ENCODE data around the gene MOB3B.
"Not testable (repeated sequence)": the region's sequence is repeated elsewhere in the genome, so short reads cannot be mapped to it uniquely, and the experiment has no call there.

MOB3B gene

DNA sequence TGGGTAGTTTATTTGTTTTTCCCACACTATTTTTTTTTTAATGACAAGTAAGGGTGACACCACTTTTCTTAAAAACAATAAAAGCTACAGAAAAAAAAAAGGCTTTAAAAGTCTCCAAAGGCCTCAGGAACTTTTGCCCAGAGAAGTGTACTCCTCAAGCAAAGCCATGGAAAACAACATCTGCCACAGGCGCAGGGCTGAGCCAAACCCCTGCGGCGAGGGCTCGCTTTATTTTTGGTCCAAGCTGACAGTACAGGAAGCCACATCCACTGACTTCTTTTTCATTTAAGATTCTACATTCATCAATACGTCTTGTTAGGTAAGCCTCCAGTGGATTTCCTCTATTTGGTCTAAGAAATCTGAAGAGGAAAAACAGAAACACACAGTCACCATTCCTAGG is 57.4 kb downstream of the MOB3B start:
- no peak for DNase-seq

- no peak for DNase-seq
Measured at GRCh38 chr9:27471789-27472188, 57.8 kb downstream of the MOB3B start.

- no peak for DNase-seq
Measured at GRCh38 chr9:27471366-27471765, 58.2 kb downstream of the MOB3B start.

GRCh38 chr9:27470291-27470856 is 59.2 kb downstream of the MOB3B start:
- DNase-seq: no peak

DNA sequence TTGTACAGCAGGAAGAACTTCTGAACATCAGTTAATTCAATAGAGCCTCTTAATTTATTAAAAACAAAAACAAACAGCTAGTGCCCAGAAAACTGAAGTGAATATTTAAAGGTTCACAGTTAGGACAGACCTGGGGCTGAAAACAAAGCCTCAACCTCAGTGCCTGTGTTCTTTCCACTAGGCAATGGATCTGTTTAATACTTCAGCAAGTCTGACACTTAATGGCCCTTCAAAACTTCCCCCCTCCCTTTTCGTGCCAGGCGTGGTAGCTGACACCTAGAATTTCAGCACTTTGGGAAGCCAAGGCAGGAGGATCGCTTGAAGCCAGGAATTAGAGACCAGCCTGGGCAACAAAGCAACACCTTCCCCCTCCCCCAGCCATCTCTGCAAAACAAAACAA is 60.1 kb downstream of the MOB3B start:
- no peak for DNase-seq

DNA sequence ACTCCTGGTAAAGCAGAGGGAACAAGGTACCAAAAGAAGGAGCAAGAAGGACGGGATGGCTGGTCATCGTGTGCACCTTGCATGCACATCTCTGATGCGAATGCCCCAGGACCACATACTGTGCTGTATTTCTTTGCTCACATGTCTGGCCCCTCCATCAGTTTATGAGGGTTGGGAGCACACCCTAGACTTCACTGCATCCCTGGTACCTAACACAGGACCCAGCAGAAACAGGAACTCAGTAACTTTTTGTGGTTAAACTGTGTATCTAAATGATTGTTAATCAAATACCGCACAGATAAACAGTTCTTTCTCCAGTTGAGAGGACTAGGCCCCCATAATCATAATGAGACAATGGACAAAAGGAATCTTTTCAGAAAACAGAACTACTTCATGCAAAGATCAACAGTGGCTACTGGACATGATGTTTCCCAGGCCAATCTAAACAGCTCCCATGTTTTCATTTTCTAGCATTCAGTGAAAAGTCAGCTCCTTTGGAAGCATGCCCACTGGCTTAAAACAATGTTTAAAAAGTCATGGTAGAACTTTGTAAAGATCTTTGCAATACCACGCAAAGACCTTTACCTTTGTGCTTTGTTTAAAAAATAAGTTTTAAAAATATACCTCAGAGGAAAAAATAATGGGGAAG is 61.0 kb downstream of the MOB3B start:
- no peak for DNase-seq

DNA sequence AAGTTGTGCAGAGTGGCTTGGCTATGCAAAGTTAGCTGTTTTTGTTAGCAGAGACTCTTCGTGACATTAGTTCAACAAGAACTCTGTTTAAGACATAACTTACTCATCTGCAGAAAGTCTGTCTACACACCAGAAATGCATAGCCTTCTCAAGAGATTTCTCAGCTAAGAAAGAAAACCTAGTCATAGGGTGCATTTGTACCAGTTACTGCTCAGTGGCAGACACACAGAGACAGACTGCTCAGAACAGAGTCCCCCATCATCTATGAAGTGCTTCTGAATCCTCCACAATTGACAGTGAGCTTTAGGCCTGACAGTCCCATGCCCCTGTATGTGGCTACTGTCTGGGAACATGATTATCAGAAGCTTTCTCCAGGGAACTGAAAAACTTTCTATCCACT is 61.6 kb downstream of the MOB3B start:
- no peak for DNase-seq

GRCh38 chr9:27467486-27467885 is 62.1 kb downstream of the MOB3B start:
- no peak for DNase-seq

DNA sequence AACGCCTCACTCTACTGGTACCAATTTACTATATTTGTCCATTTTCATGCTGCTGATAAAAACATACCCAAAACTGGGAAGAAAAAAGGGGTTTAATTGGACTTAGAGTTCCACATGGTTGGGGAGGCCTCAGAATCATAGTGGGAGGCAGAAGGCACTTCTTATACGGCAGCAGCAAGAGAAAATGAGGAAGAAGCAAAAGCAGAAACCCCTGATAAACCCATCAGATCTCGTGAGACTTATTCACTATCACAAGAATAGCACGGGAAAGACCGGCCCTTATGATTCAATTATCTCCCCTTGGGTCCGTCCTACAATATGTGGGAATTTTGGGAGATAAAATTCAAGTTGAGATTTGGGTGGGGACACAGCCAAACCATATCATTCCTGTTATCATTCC is 63.1 kb downstream of the MOB3B start:
- DNase-seq: not testable (repeated sequence)

- DNase-seq: not testable (repeated sequence)
Measured at GRCh38 chr9:27464950-27465349, 64.7 kb downstream of the MOB3B start.

DNA sequence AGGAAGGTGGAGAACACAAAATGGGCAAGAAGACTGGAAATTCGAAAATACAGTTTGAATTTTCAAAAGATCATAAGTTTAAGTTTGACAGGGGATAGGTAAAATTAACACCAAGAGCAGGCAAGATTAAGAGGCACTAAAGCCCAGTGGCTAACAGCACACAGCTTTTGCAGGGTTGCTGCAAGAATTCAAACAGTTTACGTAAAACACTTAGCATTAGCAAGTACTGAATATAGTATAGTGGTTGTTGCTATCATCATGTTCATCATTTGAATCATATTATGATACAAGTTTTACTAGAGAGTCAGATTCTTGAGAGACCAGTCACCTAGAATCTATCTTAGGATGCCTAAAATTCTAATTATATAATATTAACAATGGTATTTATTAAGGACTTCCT is 66.8 kb downstream of the MOB3B start:
- DNase-seq: no peak

DNA sequence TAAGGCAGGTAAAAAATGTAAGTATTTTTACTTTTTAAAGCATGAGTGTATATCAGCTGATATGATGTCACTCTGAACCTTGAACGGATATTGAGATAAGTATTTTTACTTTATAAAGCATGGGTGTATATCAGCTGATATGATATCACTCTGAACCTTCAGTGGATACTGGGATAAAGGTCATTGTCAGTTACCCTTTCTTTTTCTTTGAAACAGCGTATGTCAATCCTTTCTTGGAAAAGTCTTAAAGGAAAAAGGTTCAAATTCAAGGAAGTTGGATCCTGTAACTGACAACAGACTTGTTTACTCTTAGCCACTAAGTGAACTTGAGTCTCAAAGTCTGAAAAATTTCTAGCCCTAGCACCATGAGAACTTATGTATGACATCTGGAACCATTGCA is 67.2 kb downstream of the MOB3B start:
- DNase-seq: no peak

- DNase-seq: no peak
Measured at GRCh38 chr9:27460226-27461023, 69.2 kb downstream of the MOB3B start.

DNA sequence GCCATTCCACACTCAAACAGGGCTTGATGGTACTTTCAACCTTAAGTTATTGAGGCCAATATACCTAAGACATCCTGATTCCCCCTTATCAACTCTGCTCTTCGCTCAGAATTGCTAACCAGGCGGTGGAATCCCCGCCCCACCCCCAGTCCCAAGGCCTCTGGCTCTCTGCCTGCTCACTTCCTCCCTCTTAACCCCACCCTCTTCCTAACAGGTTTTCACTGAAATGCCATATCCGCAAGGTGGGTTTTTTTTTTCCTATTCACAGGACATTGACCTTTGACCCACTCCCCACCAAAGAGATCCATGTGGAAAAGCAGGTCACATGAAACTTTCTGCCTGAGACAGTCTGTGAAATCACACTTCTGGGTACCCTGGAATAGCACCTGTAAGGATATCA is 72.2 kb downstream of the MOB3B start:
- DNase-seq: no peak

- no peak for DNase-seq
Measured at GRCh38 chr9:27453860-27454553, 75.6 kb downstream of the MOB3B start.

GRCh38 chr9:27451207-27451797 is 78.3 kb downstream of the MOB3B start:
- DNase-seq: no peak

- DNase-seq: no peak
Measured at GRCh38 chr9:27450752-27451151, 78.9 kb downstream of the MOB3B start.

DNA sequence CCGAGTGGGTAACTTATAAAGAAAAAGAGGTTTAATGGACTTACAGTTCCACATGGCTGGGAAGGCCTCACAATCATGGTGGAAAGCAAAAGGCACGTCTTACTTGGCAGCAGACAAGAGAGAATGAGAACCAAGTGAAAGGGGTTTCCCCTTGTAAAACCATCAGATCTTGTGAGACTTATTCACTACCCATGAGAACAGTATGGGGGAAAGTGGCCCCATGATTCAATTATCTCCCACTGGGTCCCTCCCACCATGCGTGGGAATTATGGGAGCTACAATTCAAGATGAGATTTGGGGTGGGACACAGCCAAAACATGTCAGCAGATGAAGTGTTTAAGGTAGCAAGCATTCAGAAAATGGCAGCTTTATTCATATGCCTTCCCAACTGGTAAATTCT is 81.3 kb downstream of the MOB3B start:
- not testable (repeated sequence) for DNase-seq

- no peak for DNase-seq
Measured at GRCh38 chr9:27447031-27447683, 82.5 kb downstream of the MOB3B start.

DNA sequence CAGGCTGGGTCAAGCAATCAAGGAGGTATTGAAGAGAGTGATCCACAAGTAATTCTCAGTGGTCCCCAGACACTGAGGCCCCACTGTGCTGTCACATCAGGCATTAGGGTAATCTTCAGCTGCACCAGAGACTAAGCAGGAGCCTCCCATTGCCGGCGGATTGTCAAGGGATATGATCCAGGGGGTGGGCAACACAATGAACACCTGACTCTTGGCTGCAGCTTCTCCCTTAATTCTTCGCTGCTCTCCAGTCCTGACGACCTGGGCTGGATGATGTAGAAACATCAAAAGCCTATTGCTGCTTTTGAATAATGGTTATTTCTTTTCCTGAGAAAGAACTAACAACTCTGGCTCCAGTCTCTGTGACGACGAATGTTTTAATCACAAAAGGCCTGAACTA is 83.9 kb downstream of the MOB3B start:
- no peak for DNase-seq

DNA sequence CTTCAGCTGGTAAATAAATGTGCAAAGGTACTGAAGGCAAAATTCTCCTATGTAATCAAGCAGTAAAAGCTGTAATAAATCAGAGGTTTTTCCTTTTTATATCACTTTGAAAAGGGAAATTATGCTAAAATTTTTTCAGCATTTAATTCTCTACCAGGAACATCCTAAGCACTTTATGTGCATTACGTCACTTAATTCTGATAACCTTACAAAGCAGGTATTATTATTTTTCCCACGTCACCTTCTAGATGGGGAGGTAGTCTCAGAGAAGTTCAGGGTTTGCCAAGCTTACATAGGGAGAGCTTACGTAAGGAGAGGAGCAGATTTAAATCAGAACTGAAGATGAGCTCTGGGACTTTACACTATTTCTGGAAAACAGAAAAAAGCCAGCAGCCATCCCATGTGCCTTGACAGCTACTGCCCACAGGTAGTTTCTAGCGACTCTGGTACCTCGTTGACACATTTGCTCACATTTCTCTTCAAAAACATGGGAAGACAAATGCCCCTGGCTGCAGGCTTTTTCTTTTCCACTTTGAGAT is 84.5 kb downstream of the MOB3B start:
- DNase-seq: no peak

- no peak for DNase-seq
Measured at GRCh38 chr9:27442464-27442863, 87.2 kb downstream of the MOB3B start.

- DNase-seq: no peak
Measured at GRCh38 chr9:27441741-27442070, 87.9 kb downstream of the MOB3B start.
